Kidney capillary endothelial cell (primary cell): ENCODE data around the gene PIEZO1.
"Not testable (repeated sequence)": the region's sequence is repeated elsewhere in the genome, so short reads cannot be mapped to it uniquely, and the experiment has no call there.

Experiments used
- DNase-seq: peaks from one replicate; pipeline ENCODE4 v3.0.0-alpha.2; 2018; ENCODE audit warnings: low spot score

Gene PIEZO1

GRCh38 chr16:88785106-88785924, at the start of gene PIEZO1:
Gene PIEZO1 (minus strand): TSS chr16:88785220. CDS start chr16:88784964, 256 bp downstream.
- DNase-seq: no peak

GRCh38 chr16:88834670-88835069, 49.6 kb upstream of the PIEZO1 start:
- DNase-seq: no peak

- DNase-seq: no peak
Observed at GRCh38 chr16:88833086-88833485, 48.1 kb upstream of the PIEZO1 start.

- DNase-seq: no peak
Observed at GRCh38 chr16:88831838-88832237, 46.8 kb upstream of the PIEZO1 start.

GRCh38 chr16:88830783-88831182, 45.8 kb upstream of the PIEZO1 start:
- no peak for DNase-seq

- no peak for DNase-seq
Observed at GRCh38 chr16:88830258-88830657, 45.2 kb upstream of the PIEZO1 start.

GRCh38 chr16:88828711-88829110, 43.7 kb upstream of the PIEZO1 start:
- DNase-seq: no peak

GRCh38 chr16:88827727-88828126, 42.7 kb upstream of the PIEZO1 start:
- no peak for DNase-seq

- DNase-seq: no peak
Observed at GRCh38 chr16:88826070-88826840, 41.2 kb upstream of the PIEZO1 start.

GRCh38 chr16:88825146-88825545, 40.1 kb upstream of the PIEZO1 start:
- DNase-seq: no peak

- no peak for DNase-seq
Observed at GRCh38 chr16:88824256-88825077, 39.4 kb upstream of the PIEZO1 start.

- DNase-seq: not testable (repeated sequence)
Observed at GRCh38 chr16:88823646-88824045, 38.6 kb upstream of the PIEZO1 start.

- DNase-seq: no peak
Observed at GRCh38 chr16:88822281-88823040, 37.4 kb upstream of the PIEZO1 start.

- no peak for DNase-seq
Observed at GRCh38 chr16:88821168-88821850, 36.3 kb upstream of the PIEZO1 start.

GRCh38 chr16:88820385-88821025, 35.5 kb upstream of the PIEZO1 start:
- DNase-seq: no peak

- no peak for DNase-seq
Observed at GRCh38 chr16:88819126-88819525, 34.1 kb upstream of the PIEZO1 start.

GRCh38 chr16:88818575-88818874, 33.5 kb upstream of the PIEZO1 start:
- no peak for DNase-seq

- no peak for DNase-seq
Observed at GRCh38 chr16:88817785-88818574, 33.0 kb upstream of the PIEZO1 start.

- DNase-seq: no peak
Observed at GRCh38 chr16:88816736-88817535, 31.9 kb upstream of the PIEZO1 start.
